Measurements from ENCODE around the gene CFAP54. TPM values are rescaled to one million over a fixed set of nuclear protein-coding genes. Genes with fewer than 3 reads are reported as not detected.

The CFAP54 gene
- total and polyA plus RNA-seq, 2 donors (not counting 3 experiments of a cell fraction or from before 2014, with no cell fraction given) = 3.6 to 26.9 TPM

DNA sequence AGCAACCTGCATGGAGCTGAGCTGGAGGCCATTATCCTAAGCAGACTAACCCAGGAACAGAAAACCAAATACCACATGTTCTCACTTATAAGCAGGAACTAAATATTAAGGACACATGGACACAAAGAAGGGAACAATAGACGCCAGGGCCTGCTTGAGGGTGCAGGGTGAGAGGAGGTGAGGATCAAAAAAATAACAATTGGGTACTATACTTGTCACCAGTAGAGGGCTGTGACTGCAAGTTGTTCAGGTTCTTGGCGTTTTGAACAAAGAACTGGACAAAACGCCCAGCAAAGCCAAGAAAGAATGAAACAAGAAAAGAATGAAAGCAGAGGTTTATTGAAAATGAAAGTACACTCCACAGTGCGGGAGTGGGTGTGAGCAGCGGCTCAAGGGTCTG lies 209.1 kb downstream of the CFAP54 start:
- H3K9me1 ChIP-seq (replicated peaks; ENCODE audit: control insufficient read depth, extremely low read depth, insufficient read depth, low read length) = no peaks in the 10 kb centered on the region
- no peak for FAIRE-seq
- peaks cover 6% of the 10 kb centered on the region for H3K4me1 ChIP-seq (ENCODE audit: control insufficient read depth, extremely low read depth, insufficient read depth, low read length)
- TF ChIP-seq JUN (IDR thresholded peaks at IDR 0.05; ENCODE audit: borderline replicate concordance, insufficient read depth, insufficient read length, low read depth) (no peak), MYC (IDR thresholded peaks at IDR 0.05; ENCODE audit: low read depth, low read length) (no peak), EZH2 (IDR thresholded peaks at IDR 0.05; ENCODE audit: borderline replicate concordance, low read depth, low read length, severe bottlenecking) (no peak), FOS (IDR thresholded peaks at IDR 0.05; ENCODE audit: borderline replicate concordance, insufficient read depth, low read length) (no peak), POLR2A (IDR thresholded peaks at IDR 0.05; ENCODE audit: low read depth, low read length) (no peak), POLR2AphosphoS5 (IDR thresholded peaks at IDR 0.05; ENCODE audit: insufficient read depth, low read depth, low read length) (no peak), GATA2 (IDR thresholded peaks at IDR 0.05; ENCODE audit: insufficient read depth, insufficient read length, low read depth, low read length) (no peak)
- TF ChIP-seq, protein P1, sequence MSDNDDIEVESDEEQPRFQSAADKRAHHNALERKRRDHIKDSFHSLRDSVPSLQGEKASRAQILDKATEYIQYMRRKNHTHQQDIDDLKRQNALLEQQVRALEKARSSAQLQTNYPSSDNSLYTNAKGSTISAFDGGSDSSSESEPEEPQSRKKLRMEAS (IDR thresholded peaks at IDR 0.05; ENCODE audit: insufficient read depth, insufficient read length) = no peak
- TF ChIP-seq, protein P2, sequence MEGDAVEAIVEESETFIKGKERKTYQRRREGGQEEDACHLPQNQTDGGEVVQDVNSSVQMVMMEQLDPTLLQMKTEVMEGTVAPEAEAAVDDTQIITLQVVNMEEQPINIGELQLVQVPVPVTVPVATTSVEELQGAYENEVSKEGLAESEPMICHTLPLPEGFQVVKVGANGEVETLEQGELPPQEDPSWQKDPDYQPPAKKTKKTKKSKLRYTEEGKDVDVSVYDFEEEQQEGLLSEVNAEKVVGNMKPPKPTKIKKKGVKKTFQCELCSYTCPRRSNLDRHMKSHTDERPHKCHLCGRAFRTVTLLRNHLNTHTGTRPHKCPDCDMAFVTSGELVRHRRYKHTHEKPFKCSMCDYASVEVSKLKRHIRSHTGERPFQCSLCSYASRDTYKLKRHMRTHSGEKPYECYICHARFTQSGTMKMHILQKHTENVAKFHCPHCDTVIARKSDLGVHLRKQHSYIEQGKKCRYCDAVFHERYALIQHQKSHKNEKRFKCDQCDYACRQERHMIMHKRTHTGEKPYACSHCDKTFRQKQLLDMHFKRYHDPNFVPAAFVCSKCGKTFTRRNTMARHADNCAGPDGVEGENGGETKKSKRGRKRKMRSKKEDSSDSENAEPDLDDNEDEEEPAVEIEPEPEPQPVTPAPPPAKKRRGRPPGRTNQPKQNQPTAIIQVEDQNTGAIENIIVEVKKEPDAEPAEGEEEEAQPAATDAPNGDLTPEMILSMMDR (IDR thresholded peaks at IDR 0.05; ENCODE audit: extremely low read depth in 1 of 2, insufficient read depth in 1 of 2, low read depth in 1 of 2, low read length in 2 of 2) = no peak
- H3K9me3 ChIP-seq (replicated peaks; ENCODE audit: control insufficient read depth, insufficient read depth, low read length) = no peaks in the 10 kb centered on the region
- H3K79me2 ChIP-seq (ENCODE audit: control insufficient read depth, insufficient read depth, low read length) = no peaks in the 10 kb centered on the region
- dilution Hi-C loops (cut with MboI; ENCODE audit: extremely low pct_ligation_motif_present, low sequenced_read_pairs) = no loop called here
- peaks cover 2 to 3% of the 10 kb centered on the region in 2 experiments for H3K36me3 ChIP-seq (ENCODE audit: control insufficient read depth in 2 of 2, extremely low read depth in 1 of 2, insufficient read depth in 2 of 2, low read length in 2 of 2)
- intact Hi-C loops (cut with micrococcal nuclease) = no loop called here
- no peak overlapping the region for H3K4me2 ChIP-seq (ENCODE audit: insufficient read depth, low read length)
- ChIA-PET POLR2A (no interaction called here), CTCF (no interaction called here)
- no peak overlapping the region for H3K27ac ChIP-seq (ENCODE audit: insufficient read depth, low read depth, low read length)
- no peak overlapping the region for H2AFZ ChIP-seq (ENCODE audit: low read depth, low read length)
- DNase-seq (ENCODE audit: low read depth, low spot score) = no peak
- no peaks in the 10 kb centered on the region for H4K20me1 ChIP-seq (replicated peaks; ENCODE audit: control insufficient read depth, extremely low read depth, insufficient read depth, low read length)
- no peak overlapping the region for H3K9ac ChIP-seq (replicated peaks; ENCODE audit: extremely low read depth, insufficient read depth, low read length)
- no peak overlapping the region for H3K4me3 ChIP-seq (replicated peaks in 1 of 3; ENCODE audit: insufficient read depth in 1 of 3, low read depth in 1 of 3, low read length in 3 of 3)
- BruUV-seq (replicated peaks) = no TSS peak
- no peaks in the 10 kb centered on the region for H3K27me3 ChIP-seq (ENCODE audit: control insufficient read depth in 2 of 2, insufficient read depth in 2 of 2, low read length in 2 of 2)

Data from endothelial cell of umbilical vein (primary cell).